T-helper 1 cell treated with Interleukin-12 subunit alpha and Interleukin-12 subunit beta and Interleukin-4 antibody, amounts not matched to agents 30 μg/mL and 1 μg/mL, for 36 hours (primary cell): ENCODE data around the gene IFT88.

ENCODE experiments used
- H3K27ac Mint-ChIP-seq: one replicate; pipeline ENCODE4 v1.8.0; 2021; ENCODE audit warnings: mild to moderate bottlenecking, mixed read lengths
- H3K27me3 Mint-ChIP-seq: one replicate; pipeline ENCODE4 v1.8.0; 2021; ENCODE audit warnings: low read depth, mixed read lengths
- H3K36me3 Mint-ChIP-seq: one replicate; pipeline ENCODE4 v1.8.0; 2021; ENCODE audit warnings: low read depth, mixed read lengths
- H3K4me1 Mint-ChIP-seq: one replicate; pipeline ENCODE4 v1.8.0; 2021; ENCODE audit warnings: low read depth, mixed read lengths
- H3K4me3 Mint-ChIP-seq: one replicate; pipeline ENCODE4 v1.8.0; 2021; ENCODE audit warnings: mild to moderate bottlenecking, moderate library complexity, mixed read lengths
- H3K9me3 Mint-ChIP-seq: one replicate; pipeline ENCODE4 v1.8.0; 2021; ENCODE audit warnings: mixed read lengths

IFT88 gene

GRCh38 chr13:20547479-20547908, 19.5 kb upstream of the IFT88 start:
- Mint-ChIP-seq H3K27me3 (peaks cover 3% of the 10 kb centered on the region), H3K4me3 (no peak overlapping the region), H3K27ac (no peak overlapping the region), H3K36me3 (no peaks in the 10 kb centered on the region), H3K4me1 (peaks cover 2% of the 10 kb centered on the region), H3K9me3 (no peaks in the 10 kb centered on the region)

- Mint-ChIP-seq H3K9me3 (no peaks in the 10 kb centered on the region), H3K36me3 (no peaks in the 10 kb centered on the region), H3K4me1 (peaks cover 2% of the 10 kb centered on the region), H3K27me3 (peaks cover 6% of the 10 kb centered on the region), H3K27ac (no peak overlapping the region), H3K4me3 (no peak overlapping the region)
Measured at GRCh38 chr13:20550799-20551198, 16.2 kb upstream of the IFT88 start.

- no peaks in the 10 kb centered on the region for H3K4me1 Mint-ChIP-seq
- no peaks in the 10 kb centered on the region for H3K36me3 Mint-ChIP-seq
- no peak overlapping the region for H3K4me3 Mint-ChIP-seq
- no peaks in the 10 kb centered on the region for H3K9me3 Mint-ChIP-seq
- H3K27me3 Mint-ChIP-seq = peaks cover 3% of the 10 kb centered on the region
- no peak overlapping the region for H3K27ac Mint-ChIP-seq
Measured at GRCh38 chr13:20553311-20553710, 13.6 kb upstream of the IFT88 start.

- Mint-ChIP-seq H3K27me3 (no peaks in the 10 kb centered on the region), H3K4me3 (no peak overlapping the region), H3K9me3 (no peaks in the 10 kb centered on the region), H3K4me1 (no peaks in the 10 kb centered on the region), H3K36me3 (no peaks in the 10 kb centered on the region), H3K27ac (no peak overlapping the region)
Measured at GRCh38 chr13:20558982-20559381, 8.0 kb upstream of the IFT88 start.

DNA sequence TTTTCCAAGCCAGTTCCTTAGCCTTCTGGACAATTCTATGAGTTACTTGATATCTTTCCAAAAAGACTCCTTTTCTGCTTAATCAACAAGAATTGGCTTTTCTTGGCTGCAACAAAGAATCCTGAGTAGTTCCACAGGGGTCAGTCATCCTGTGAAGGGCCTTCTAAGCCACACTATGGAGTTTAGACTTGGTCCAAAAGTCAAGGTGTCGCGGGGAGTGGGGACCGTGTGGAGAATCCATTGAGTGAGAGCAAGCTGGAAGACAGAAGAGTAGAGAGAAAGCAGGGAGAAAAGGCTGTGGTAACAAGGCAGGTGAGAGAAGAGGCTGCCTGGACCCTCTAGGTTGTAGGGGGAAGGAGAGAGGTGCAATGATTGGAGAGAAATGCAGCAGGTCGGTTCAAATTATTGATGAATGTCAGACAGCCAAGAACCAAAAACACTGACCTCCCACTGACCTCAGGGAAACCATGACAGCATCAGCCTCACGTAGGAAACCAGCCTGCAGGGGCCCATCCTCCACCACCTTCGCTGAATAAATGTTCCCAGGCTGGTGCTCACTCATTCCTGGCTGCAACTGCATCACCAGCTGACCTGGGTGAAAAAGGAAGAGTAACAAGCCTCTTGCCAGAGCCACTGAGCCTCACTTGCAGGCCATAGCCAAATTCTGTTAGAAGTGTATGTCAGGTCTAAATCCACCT, 7.1 kb upstream of the IFT88 start:
- Mint-ChIP-seq H3K27ac (no peak overlapping the region), H3K36me3 (peaks cover 4% of the 10 kb centered on the region), H3K27me3 (peaks cover 3% of the 10 kb centered on the region), H3K9me3 (peaks cover 8% of the 10 kb centered on the region), H3K4me3 (no peak overlapping the region), H3K4me1 (no peaks in the 10 kb centered on the region)

- Mint-ChIP-seq H3K36me3 (peaks cover 8% of the 10 kb centered on the region), H3K27me3 (peaks cover 3% of the 10 kb centered on the region), H3K9me3 (peaks cover 16% of the 10 kb centered on the region), H3K4me1 (peaks cover 5% of the 10 kb centered on the region), H3K27ac (no peak overlapping the region), H3K4me3 (no peak overlapping the region)
Measured at GRCh38 chr13:20561741-20562140, 5.2 kb upstream of the IFT88 start.

- no peak overlapping the region for H3K27ac Mint-ChIP-seq
- no peak overlapping the region for H3K4me3 Mint-ChIP-seq
- H3K4me1 Mint-ChIP-seq = peaks cover 15% of the 10 kb centered on the region
Measured at GRCh38 chr13:20565115-20565736, 1.7 kb upstream of the IFT88 start.

DNA sequence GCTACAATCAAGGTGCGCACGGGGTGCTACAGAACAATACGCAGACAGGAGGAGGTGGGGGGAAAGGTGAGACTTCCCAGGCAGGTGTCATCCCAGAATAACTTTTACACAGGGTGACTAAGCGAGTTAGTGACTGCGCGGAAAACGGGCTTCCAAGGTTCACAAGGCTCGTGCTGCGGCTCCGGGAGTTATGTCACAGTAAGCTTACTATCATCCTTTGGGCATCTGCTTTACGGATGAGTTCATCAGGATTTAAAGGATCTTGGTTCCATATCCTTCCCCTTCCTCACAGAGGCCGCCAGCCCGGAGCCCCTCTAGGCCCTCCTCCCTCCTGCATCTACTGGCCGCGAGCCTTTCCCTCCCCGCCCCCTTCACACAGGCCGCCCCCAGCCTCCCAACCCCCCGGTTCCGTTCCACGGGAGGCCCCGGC, 474 bp upstream of the IFT88 start:
- Mint-ChIP-seq H3K4me3 (peak overlapping the region; percentile 92), H3K9me3 (peaks cover 16% of the 10 kb centered on the region), H3K36me3 (peaks cover 8% of the 10 kb centered on the region), H3K4me1 (peaks cover 15% of the 10 kb centered on the region), H3K27me3 (peaks cover 3% of the 10 kb centered on the region), H3K27ac (peak overlapping the region; percentile 87)

More at GRCh38 chr13:20565115-20565736, 1.7 kb upstream of the IFT88 start:
- Mint-ChIP-seq H3K27me3 (peaks cover 3% of the 10 kb centered on the region), H3K36me3 (peaks cover 8% of the 10 kb centered on the region), H3K9me3 (peaks cover 16% of the 10 kb centered on the region)

- Mint-ChIP-seq H3K27ac (peak overlapping the region; percentile 88), H3K27me3 (peaks cover 3% of the 10 kb centered on the region), H3K9me3 (peaks cover 16% of the 10 kb centered on the region), H3K36me3 (peaks cover 8% of the 10 kb centered on the region), H3K4me1 (peaks cover 15% of the 10 kb centered on the region), H3K4me3 (peak overlapping the region; percentile 92)
Measured at GRCh38 chr13:20567881-20568528, 1.0 kb downstream of the IFT88 start.

GRCh38 chr13:20570517-20570916, 3.6 kb downstream of the IFT88 start:
- peaks cover 2% of the 10 kb centered on the region for H3K9me3 Mint-ChIP-seq
- no peak overlapping the region for H3K4me3 Mint-ChIP-seq
- no peaks in the 10 kb centered on the region for H3K27me3 Mint-ChIP-seq
- no peak overlapping the region for H3K27ac Mint-ChIP-seq
- H3K4me1 Mint-ChIP-seq = peaks cover 15% of the 10 kb centered on the region
- no peaks in the 10 kb centered on the region for H3K36me3 Mint-ChIP-seq

DNA sequence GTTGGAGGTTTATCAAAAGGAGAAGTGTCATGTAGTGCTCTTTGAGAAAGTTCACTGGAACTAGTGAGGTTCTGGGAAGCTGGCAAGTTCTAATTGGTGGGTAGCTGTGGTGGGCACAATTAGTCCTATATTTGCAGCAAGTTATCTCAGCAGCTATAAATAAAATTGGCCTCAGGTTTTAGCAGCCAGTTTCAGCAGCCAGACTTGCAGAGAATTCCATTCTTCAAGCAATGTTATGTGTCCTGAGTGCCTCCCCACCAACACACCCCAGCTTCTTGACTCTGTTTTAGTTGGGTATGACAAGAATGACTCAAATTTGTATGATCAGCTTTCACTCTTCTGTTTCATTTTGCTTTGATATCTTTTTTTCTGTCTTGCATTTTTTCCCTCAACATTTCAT, 4.7 kb downstream of the IFT88 start:
- Mint-ChIP-seq H3K4me3 (no peak overlapping the region), H3K27ac (no peak overlapping the region), H3K9me3 (no peaks in the 10 kb centered on the region), H3K27me3 (no peaks in the 10 kb centered on the region), H3K4me1 (peaks cover 10% of the 10 kb centered on the region), H3K36me3 (no peaks in the 10 kb centered on the region)

- peaks cover 2% of the 10 kb centered on the region for H3K36me3 Mint-ChIP-seq
- no peaks in the 10 kb centered on the region for H3K27me3 Mint-ChIP-seq
- H3K4me1 Mint-ChIP-seq = peaks cover 2% of the 10 kb centered on the region
- no peak overlapping the region for H3K27ac Mint-ChIP-seq
- no peak overlapping the region for H3K4me3 Mint-ChIP-seq
- peaks cover 6% of the 10 kb centered on the region for H3K9me3 Mint-ChIP-seq
Measured at GRCh38 chr13:20573186-20573585, 6.2 kb downstream of the IFT88 start.

DNA sequence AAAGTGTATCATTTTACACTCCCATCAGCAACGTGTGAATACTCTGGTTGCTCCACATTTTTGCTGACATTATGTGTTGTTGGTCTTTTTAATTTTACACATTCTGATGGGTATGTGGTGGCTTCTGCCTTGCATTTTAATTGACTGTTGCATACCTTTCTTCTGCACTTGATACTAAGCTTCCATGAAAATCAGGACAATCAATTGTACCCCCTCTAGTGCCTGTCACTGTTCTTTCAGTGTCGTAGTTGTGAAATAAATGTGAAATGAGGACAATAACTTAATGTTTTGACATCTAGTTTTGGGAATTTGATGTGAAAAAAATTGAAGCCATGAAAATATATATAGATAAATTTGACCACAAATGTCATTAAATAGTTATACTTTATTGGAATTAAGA, 6.7 kb downstream of the IFT88 start:
- H3K4me1 Mint-ChIP-seq = no peaks in the 10 kb centered on the region
- H3K36me3 Mint-ChIP-seq = peaks cover 2% of the 10 kb centered on the region
- no peak overlapping the region for H3K4me3 Mint-ChIP-seq
- H3K9me3 Mint-ChIP-seq = peaks cover 6% of the 10 kb centered on the region
- H3K27ac Mint-ChIP-seq = no peak overlapping the region
- no peaks in the 10 kb centered on the region for H3K27me3 Mint-ChIP-seq

DNA sequence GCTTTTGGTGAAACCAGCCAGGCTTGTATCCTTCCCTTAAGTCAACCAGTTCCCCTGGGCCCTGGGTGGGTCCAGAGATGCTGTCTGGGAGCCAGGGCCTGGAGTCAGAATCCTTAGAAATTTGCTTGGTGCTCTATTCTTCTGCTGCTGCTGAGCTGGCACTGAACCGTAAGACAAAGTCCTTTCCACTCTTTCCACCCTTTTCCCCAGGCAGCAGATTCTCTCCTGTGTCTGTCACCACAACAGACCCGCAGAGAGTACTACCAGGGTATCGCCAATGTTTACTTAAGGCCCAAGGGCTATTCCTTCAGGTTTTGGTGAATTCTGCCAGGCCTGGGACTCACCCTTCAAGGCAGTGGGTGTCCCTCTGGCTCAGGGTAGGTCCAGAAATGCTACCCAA, 12.2 kb downstream of the IFT88 start:
- H3K27ac Mint-ChIP-seq = no peak overlapping the region
- H3K4me3 Mint-ChIP-seq = no peak overlapping the region
- peaks cover 9% of the 10 kb centered on the region for H3K9me3 Mint-ChIP-seq
- H3K27me3 Mint-ChIP-seq = no peaks in the 10 kb centered on the region
- H3K4me1 Mint-ChIP-seq = no peaks in the 10 kb centered on the region
- H3K36me3 Mint-ChIP-seq = peaks cover 7% of the 10 kb centered on the region

GRCh38 chr13:20580257-20580656, 13.3 kb downstream of the IFT88 start:
- no peaks in the 10 kb centered on the region for H3K4me1 Mint-ChIP-seq
- H3K4me3 Mint-ChIP-seq = no peak overlapping the region
- peaks cover 16% of the 10 kb centered on the region for H3K9me3 Mint-ChIP-seq
- no peak overlapping the region for H3K27ac Mint-ChIP-seq
- no peaks in the 10 kb centered on the region for H3K27me3 Mint-ChIP-seq
- peaks cover 10% of the 10 kb centered on the region for H3K36me3 Mint-ChIP-seq
